Measurements from ENCODE around the gene IRX5. TPM values are rescaled to one million over a fixed set of nuclear protein-coding genes. Genes with fewer than 3 reads are reported as not detected.

Gene IRX5
- total RNA-seq, 3 donors from 2014 or later = 10.9 to 119 (median 59.0) TPM

DNA sequence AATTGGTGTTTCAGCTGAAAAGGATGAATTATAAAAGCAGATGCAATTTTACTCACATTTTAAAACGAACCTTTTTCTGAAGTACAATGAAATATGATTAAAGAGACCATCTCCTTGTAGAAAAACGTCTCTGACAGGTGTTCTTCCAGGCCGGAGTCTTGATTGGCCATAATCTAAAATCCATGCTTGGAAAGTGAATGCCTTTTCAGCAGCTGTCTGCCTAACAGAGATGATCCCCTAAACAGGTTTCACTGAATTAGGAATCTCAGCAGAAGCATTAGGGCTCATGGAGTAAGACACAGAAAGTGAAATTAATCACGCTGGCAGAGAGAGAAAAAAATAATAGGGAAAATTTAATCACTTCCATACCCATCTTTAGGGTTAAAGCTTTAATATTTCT, 39.3 kb upstream of the IRX5 start:
- Histone ChIP-seq H3K9me3 (peaks cover 0 to 5% of the 10 kb centered on the region in 2 donors), H3K36me3 (no peaks in the 10 kb centered on the region), H3K4me1 (no peaks in the 10 kb centered on the region), H3K27ac (no peak overlapping the region), H3K4me3 (no peak overlapping the region), H3K27me3 (no peaks in the 10 kb centered on the region)
- intact Hi-C loops (cut with DNase I; ENCODE audit: low total_unique reads) = no loop called here
- DNase-seq (ENCODE audit: low spot score in 2 of 2) = no peak
- no peak for TF ChIP-seq POLR2A (IDR thresholded peaks at IDR 0.05)
- TF ChIP-seq, protein P1, sequence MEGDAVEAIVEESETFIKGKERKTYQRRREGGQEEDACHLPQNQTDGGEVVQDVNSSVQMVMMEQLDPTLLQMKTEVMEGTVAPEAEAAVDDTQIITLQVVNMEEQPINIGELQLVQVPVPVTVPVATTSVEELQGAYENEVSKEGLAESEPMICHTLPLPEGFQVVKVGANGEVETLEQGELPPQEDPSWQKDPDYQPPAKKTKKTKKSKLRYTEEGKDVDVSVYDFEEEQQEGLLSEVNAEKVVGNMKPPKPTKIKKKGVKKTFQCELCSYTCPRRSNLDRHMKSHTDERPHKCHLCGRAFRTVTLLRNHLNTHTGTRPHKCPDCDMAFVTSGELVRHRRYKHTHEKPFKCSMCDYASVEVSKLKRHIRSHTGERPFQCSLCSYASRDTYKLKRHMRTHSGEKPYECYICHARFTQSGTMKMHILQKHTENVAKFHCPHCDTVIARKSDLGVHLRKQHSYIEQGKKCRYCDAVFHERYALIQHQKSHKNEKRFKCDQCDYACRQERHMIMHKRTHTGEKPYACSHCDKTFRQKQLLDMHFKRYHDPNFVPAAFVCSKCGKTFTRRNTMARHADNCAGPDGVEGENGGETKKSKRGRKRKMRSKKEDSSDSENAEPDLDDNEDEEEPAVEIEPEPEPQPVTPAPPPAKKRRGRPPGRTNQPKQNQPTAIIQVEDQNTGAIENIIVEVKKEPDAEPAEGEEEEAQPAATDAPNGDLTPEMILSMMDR (IDR thresholded peaks at IDR 0.05) = no peak
- TF ChIP-seq POLR2AphosphoS5 (IDR thresholded peaks at IDR 0.05) = no peak

DNA sequence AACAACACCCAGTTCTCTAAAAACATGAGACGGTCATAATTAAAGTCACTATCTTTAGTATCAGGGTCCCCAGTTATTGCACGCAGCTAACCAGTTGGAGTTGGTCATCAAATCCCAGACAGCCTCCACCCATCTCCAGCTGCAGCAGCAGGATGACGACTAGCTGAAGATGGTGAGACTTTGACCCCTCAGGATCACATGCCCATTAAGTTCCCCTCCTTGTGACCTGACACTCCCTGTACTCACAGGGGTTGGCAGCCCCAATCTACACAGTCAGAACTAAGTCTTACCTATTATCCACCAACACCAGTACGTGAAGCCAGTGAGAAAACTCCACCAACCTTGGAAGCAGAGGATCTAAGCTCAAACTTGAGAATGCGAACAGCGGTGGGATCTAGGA, 37.7 kb upstream of the IRX5 start:
- Histone ChIP-seq H3K27ac (no peak overlapping the region), H3K9me3 (no peaks in the 10 kb centered on the region), H3K4me1 (no peaks in the 10 kb centered on the region), H3K27me3 (no peaks in the 10 kb centered on the region), H3K4me3 (no peak overlapping the region), H3K36me3 (no peaks in the 10 kb centered on the region)
- intact Hi-C loops (cut with DNase I; ENCODE audit: low total_unique reads) = no loop called here
- TF ChIP-seq POLR2AphosphoS5 (IDR thresholded peaks at IDR 0.05) = no peak
- DNase-seq (ENCODE audit: low spot score in 2 of 2) = no peak

DNA sequence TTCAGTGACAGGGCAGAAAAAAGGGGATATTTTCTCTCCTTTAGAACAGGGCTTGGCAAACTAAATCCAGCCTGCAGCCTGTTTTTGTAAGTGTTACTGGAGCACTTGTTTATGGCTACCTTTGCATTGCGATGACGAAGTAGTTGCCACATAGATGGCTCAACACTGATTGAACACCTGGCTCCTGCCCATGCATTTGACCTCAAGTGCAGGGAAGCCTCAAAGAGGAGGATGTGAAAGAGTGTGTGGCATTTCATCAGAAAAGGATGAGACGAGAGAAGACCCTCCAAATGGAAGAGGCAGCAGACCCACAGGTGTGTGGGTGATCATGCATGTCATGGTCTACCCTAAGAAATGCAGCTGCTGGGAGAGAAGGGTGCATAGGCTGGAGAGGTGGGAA, 32.7 kb upstream of the IRX5 start:
- DNase-seq (ENCODE audit: low spot score in 2 of 2) = no peak
- H3K4me1 ChIP-seq = no peaks in the 10 kb centered on the region
- H3K4me3 ChIP-seq = no peak overlapping the region
- H3K27ac ChIP-seq = no peak overlapping the region
- intact Hi-C loops (cut with DNase I; ENCODE audit: low total_unique reads) = no loop called here
- peaks cover 0 to 4% of the 10 kb centered on the region in 2 donors for H3K9me3 ChIP-seq
- no peak for TF ChIP-seq POLR2A (IDR thresholded peaks at IDR 0.05)
- TF ChIP-seq, protein P1 (IDR thresholded peaks at IDR 0.05) = no peak
- no peak for TF ChIP-seq POLR2AphosphoS5 (IDR thresholded peaks at IDR 0.05)
- no peaks in the 10 kb centered on the region for H3K27me3 ChIP-seq
- H3K36me3 ChIP-seq = no peaks in the 10 kb centered on the region

DNA sequence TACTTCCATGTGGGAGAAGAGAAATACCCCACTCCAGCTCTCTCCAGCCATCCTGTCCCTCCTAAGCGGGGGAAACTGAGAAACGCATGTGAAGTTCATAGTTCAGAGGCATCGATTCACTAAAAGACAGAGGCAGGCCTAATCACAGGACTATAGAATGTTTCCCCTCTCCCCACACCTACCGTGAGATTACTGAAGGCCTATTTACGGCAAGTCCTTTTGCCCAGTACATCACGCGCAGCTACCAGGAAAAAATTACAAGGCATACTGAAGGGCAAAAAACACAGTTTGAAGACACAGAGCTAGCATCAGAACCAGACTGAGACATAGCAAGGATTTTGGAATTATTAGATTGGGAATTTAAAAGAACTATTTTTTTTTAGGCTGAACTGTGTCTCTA, 29.1 kb upstream of the IRX5 start:
- no peak for DNase-seq (ENCODE audit: low spot score in 2 of 2)
- Histone ChIP-seq H3K4me1 (no peaks in the 10 kb centered on the region), H3K9me3 (peaks cover 0 to 4% of the 10 kb centered on the region in 2 donors), H3K36me3 (no peaks in the 10 kb centered on the region), H3K27ac (no peak overlapping the region), H3K27me3 (no peaks in the 10 kb centered on the region), H3K4me3 (no peak overlapping the region)
- intact Hi-C loops (cut with DNase I; ENCODE audit: low total_unique reads) = no loop called here
- TF ChIP-seq, protein P1 (IDR thresholded peaks at IDR 0.05) = no peak
- no peak for TF ChIP-seq POLR2AphosphoS5 (IDR thresholded peaks at IDR 0.05)
- no peak for TF ChIP-seq POLR2A (IDR thresholded peaks at IDR 0.05)

GRCh38 chr16:54903047-54903446, 27.6 kb upstream of the IRX5 start:
- intact Hi-C loops (cut with DNase I; ENCODE audit: low total_unique reads) = no loop called here
- no peaks in the 10 kb centered on the region for H3K4me1 ChIP-seq
- no peak overlapping the region for H3K4me3 ChIP-seq
- no peak for DNase-seq (ENCODE audit: low spot score in 2 of 2)
- H3K27me3 ChIP-seq = no peaks in the 10 kb centered on the region
- H3K36me3 ChIP-seq = no peaks in the 10 kb centered on the region
- TF ChIP-seq POLR2AphosphoS5 (IDR thresholded peaks at IDR 0.05) = no peak
- TF ChIP-seq, protein P1 (IDR thresholded peaks at IDR 0.05) = no peak
- no peak overlapping the region for H3K27ac ChIP-seq
- peaks cover 0 to 4% of the 10 kb centered on the region in 2 donors for H3K9me3 ChIP-seq

DNA sequence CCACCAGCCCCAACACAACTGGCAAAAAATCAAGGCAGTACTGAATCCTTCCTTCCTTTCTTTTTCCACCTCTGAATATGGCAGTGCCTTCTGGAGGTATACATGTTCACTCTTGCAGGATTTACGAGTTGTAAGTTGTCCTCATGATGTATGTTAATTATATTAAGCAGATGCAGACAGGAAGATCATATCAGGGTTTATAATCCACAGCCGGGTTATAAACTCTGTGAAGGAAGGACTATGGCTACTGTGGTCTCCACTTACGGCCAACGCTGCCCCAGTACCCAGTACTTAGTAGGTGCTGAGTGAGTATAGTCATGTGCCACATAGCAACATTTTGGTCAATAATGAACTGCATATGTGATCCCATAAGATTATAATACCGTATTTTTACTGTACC, 19.6 kb upstream of the IRX5 start:
- intact Hi-C loops (cut with DNase I; ENCODE audit: low total_unique reads) = loop anchor here (5.0 kb wide), 1 partner anchor 1589 kb away; no protein-coding TSS in a partner anchor
- no peaks in the 10 kb centered on the region for H3K36me3 ChIP-seq
- no peaks in the 10 kb centered on the region for H3K9me3 ChIP-seq
- TF ChIP-seq POLR2A (IDR thresholded peaks at IDR 0.05) = no peak
- TF ChIP-seq, protein P1 (IDR thresholded peaks at IDR 0.05) = no peak
- no peak for TF ChIP-seq POLR2AphosphoS5 (IDR thresholded peaks at IDR 0.05)
- DNase-seq (ENCODE audit: low spot score in 2 of 2) = no peak
- H3K27ac ChIP-seq = no peak overlapping the region
- H3K4me1 ChIP-seq = no peaks in the 10 kb centered on the region
- no peak overlapping the region for H3K4me3 ChIP-seq
- H3K27me3 ChIP-seq = no peaks in the 10 kb centered on the region
